Endothelial cell of umbilical vein (primary cell): Measurements from ENCODE around the gene DMAC2L. TPM values are rescaled to one million over a fixed set of nuclear protein-coding genes. Genes with fewer than 3 reads are reported as not detected.

ENCODE experiments used
- BruUV-seq: library from RNA; stranded (reverse); fragments of 400-500 nt; replicated peaks from 2 replicates; lab custom pipeline; 2021; lab: Mats Ljungman, UMichigan
- CTCF ChIA-PET: fragments of 300-600, 350-600 bp; sonication (Branson Sonifier 250); formaldehyde crosslinking; loops from one replicate; lab custom pipeline; 2021; ENCODE audit warnings: antibody characterized with exemption, inconsistent platforms; lab: Charles Lee
- POLR2A ChIA-PET: fragments of 300-600, 350-600 bp; sonication (Branson Sonifier 250); formaldehyde crosslinking; loops from one replicate; lab custom pipeline; 2021; ENCODE audit warnings: antibody characterized with exemption, inconsistent platforms; lab: Charles Lee
- DNase-seq: peaks from one replicate; pipeline ENCODE4 v3.0.0-alpha.2; 2011; ENCODE audit warnings: low read depth, low spot score
- FAIRE-seq: peaks from 2 replicates; lab custom pipeline; 2011; peaks lifted over from hg19 to GRCh38; lab: Jason Lieb, UNC
- H2AFZ ChIP-seq: 2 replicates; pipeline ENCODE4 v1.6.0; 2012; ENCODE audit warnings: low read depth, low read length, control low read depth, inconsistent platforms
- H3K27ac ChIP-seq: 2 replicates; pipeline ENCODE4 v1.5.1; 2011; ENCODE audit warnings: low read depth, mild to moderate bottlenecking, control low read depth, low read length, moderate library complexity; ENCODE audit not compliant: insufficient read depth
- H3K27me3 ChIP-seq, 2 experiments: 2 replicates each; pipeline versions ENCODE4 v1.6.0 to v1.6.1; 2011; ENCODE audit warnings: low read length in 2 of 2, mixed read lengths in 1 of 2; ENCODE audit not compliant: control insufficient read depth in 2 of 2, insufficient read depth in 2 of 2
- H3K36me3 ChIP-seq, 2 experiments: 2 replicates in 1 of 2; 3 replicates in 1 of 2; pipeline ENCODE4 v1.5.1; 2011; ENCODE audit warnings: low read length in 2 of 2, mild to moderate bottlenecking in 1 of 2, moderate library complexity in 1 of 2; ENCODE audit not compliant: control insufficient read depth in 2 of 2, insufficient read depth in 2 of 2; ENCODE audit errors: extremely low read depth in 1 of 2
- H3K4me1 ChIP-seq: 3 replicates; pipeline ENCODE4 v1.5.1; 2011; ENCODE audit warnings: mild to moderate bottlenecking, low read length; ENCODE audit not compliant: control insufficient read depth, insufficient read depth; ENCODE audit errors: extremely low read depth
- H3K4me2 ChIP-seq: 2 replicates; pipeline ENCODE4 v1.6.1; 2011; ENCODE audit warnings: low read length, control low read depth, mixed read lengths; ENCODE audit not compliant: insufficient read depth
- H3K4me3 ChIP-seq, 3 experiments: fragments of 200-600 bp in 1 of 3; sonication (generic), shearing (Covaris generic) in 1 of 3; replicated peaks in 1 of 3; 2 replicates each; pipeline ENCODE4 v1.5.1; 2011 to 2016; ENCODE audit warnings: control low read depth in 3 of 3, low read length in 3 of 3, mild to moderate bottlenecking in 2 of 3, inconsistent platforms in 1 of 3, low read depth in 1 of 3, moderate library complexity in 1 of 3; ENCODE audit not compliant: insufficient read depth in 1 of 3
- H3K79me2 ChIP-seq: 2 replicates; pipeline ENCODE4 v1.6.0; 2012; ENCODE audit warnings: low read length, inconsistent platforms; ENCODE audit not compliant: control insufficient read depth, insufficient read depth
- H3K9ac ChIP-seq: replicated peaks from 2 replicates; pipeline ENCODE3; 2011; ENCODE audit warnings: low read length, control low read depth; ENCODE audit not compliant: insufficient read depth; ENCODE audit errors: extremely low read depth
- H3K9me1 ChIP-seq: replicated peaks from 3 replicates; pipeline ENCODE4 v1.6.0; 2011; ENCODE audit warnings: mild to moderate bottlenecking, low read length; ENCODE audit not compliant: control insufficient read depth, insufficient read depth; ENCODE audit errors: extremely low read depth
- H3K9me3 ChIP-seq: replicated peaks from 2 replicates; pipeline ENCODE4 v1.5.1; 2012; ENCODE audit warnings: low read length, inconsistent platforms; ENCODE audit not compliant: control insufficient read depth, insufficient read depth
- H4K20me1 ChIP-seq: replicated peaks from 2 replicates; pipeline ENCODE3; 2011; ENCODE audit warnings: mild to moderate bottlenecking, low read length; ENCODE audit not compliant: control insufficient read depth, insufficient read depth; ENCODE audit errors: extremely low read depth
- CTCF ChIP-seq, 2 donors: IDR thresholded peaks; 1 replicate in 1 of 2; 2 replicates in 1 of 2; pipeline ENCODE4 v1.5.1; 2011; ENCODE audit warnings: low read length in 2 of 2, mild to moderate bottlenecking in 2 of 2, moderate library complexity in 2 of 2, control low read depth in 1 of 2, inconsistent platforms in 1 of 2, low read depth in 1 of 2; ENCODE audit not compliant: insufficient read depth in 1 of 2; ENCODE audit errors: extremely low read depth in 1 of 2
- EZH2 ChIP-seq: IDR thresholded peaks from 2 replicates; pipeline ENCODE4 v1.6.1; 2012; ENCODE audit warnings: borderline replicate concordance, low read depth, mild to moderate bottlenecking, moderate library complexity, low read length, inconsistent platforms; ENCODE audit not compliant: severe bottlenecking
- FOS ChIP-seq: IDR thresholded peaks from 2 replicates; pipeline ENCODE4 v1.6.1; 2011; ENCODE audit warnings: mild to moderate bottlenecking, low read length, moderate library complexity, borderline replicate concordance; ENCODE audit not compliant: insufficient read depth
- GATA2 ChIP-seq: IDR thresholded peaks from 2 replicates; pipeline ENCODE4 v1.7.0; 2011; ENCODE audit warnings: low read depth, mild to moderate bottlenecking, moderate library complexity, mixed read lengths, low read length; ENCODE audit not compliant: insufficient read length, insufficient read depth
- JUN ChIP-seq: IDR thresholded peaks from 2 replicates; pipeline ENCODE4 v1.6.1; 2011; ENCODE audit warnings: borderline replicate concordance, low read depth; ENCODE audit not compliant: insufficient read length, insufficient read depth
- MAX ChIP-seq: IDR thresholded peaks from 2 replicates; pipeline ENCODE4 v1.6.1; 2011; ENCODE audit not compliant: insufficient read depth, insufficient read length
- MYC ChIP-seq: IDR thresholded peaks from one replicate; pipeline ENCODE4 v1.6.1; 2011; ENCODE audit warnings: mild to moderate bottlenecking, low read depth, low read length
- POLR2A ChIP-seq: IDR thresholded peaks from 2 replicates; pipeline ENCODE4 v1.6.1; 2012; ENCODE audit warnings: low read depth, mild to moderate bottlenecking, control low read depth, low read length
- POLR2AphosphoS5 ChIP-seq: IDR thresholded peaks from 2 replicates; pipeline ENCODE4 v1.6.1; 2012; ENCODE audit warnings: low read depth, mild to moderate bottlenecking, control low read depth, low read length, moderate library complexity; ENCODE audit not compliant: insufficient read depth
- dilution Hi-C: fragments of 300-500 bp; cut with MboI; formaldehyde crosslinking; loops from one replicate; pipeline ENCODE4 v1.15.0; 2019; ENCODE audit warnings: low sequenced_read_pairs; ENCODE audit not compliant: extremely low pct_ligation_motif_present
- intact Hi-C: fragments of 100-400 bp; cut with micrococcal nuclease; formaldehyde crosslinking; loops from one replicate; pipeline ENCODE4 v1.10.0; 2022
- polyA plus RNA-seq, 4 experiments: library from polyadenylated mRNA; depleted of rRNA in 3 of 4; stranded (reverse) in 3 of 4; unstranded in 1 of 4; fragments of >200 nt; gene quantifications; 2 replicates each; pipeline versions ENCODE4 v1.2.1 to v1.2.3, GENCODE V29; 2011 to 2012; ENCODE audit warnings: missing spikeins in 1 of 4
- total RNA-seq: library from RNA; stranded (reverse); gene quantifications from 2 replicates; pipeline ENCODE4 v1.2.3, GENCODE V29; 2021

Gene DMAC2L
- total and polyA plus RNA-seq, 2 donors (not counting 3 experiments of a cell fraction or from before 2014, with no cell fraction given), result 13.9 to 19.2 TPM

GRCh38 chr14:50345846-50346422 is 33.8 kb downstream of the DMAC2L start:
- TF ChIP-seq POLR2A (no peak), MYC (no peak), JUN (no peak), CTCF (IDR thresholded peaks at IDR 0.05; ENCODE audit: extremely low read depth in 1 of 2, insufficient read depth in 1 of 2, low read depth in 1 of 2, low read length in 2 of 2) (no peak), FOS (no peak), GATA2 (no peak), EZH2 (no peak), POLR2AphosphoS5 (no peak), MAX (no peak)
- no peak overlapping the region for H3K4me3 ChIP-seq
- H4K20me1 ChIP-seq, result no peaks in the 10 kb centered on the region
- no peak overlapping the region for H3K27ac ChIP-seq
- FAIRE-seq (no peak), DNase-seq (peak; percentile 58)
- intact Hi-C loops (no loop called here), dilution Hi-C loops (no loop called here)
- no peaks in the 10 kb centered on the region for H3K9me1 ChIP-seq
- peaks cover 37% of the 10 kb centered on the region for H3K4me1 ChIP-seq
- ChIA-PET POLR2A (no interaction called here), CTCF (interaction anchor here (1.2 to 2.2 kb wide), 5 partner anchors 10 to 368 kb away, joined by 3 to 9 read pairs (median 3); no protein-coding TSS in a partner anchor)
- no peaks in the 10 kb centered on the region for H3K9me3 ChIP-seq
- H3K79me2 ChIP-seq, result no peaks in the 10 kb centered on the region
- no TSS peak for BruUV-seq
- no peaks in the 10 kb centered on the region for H3K27me3 ChIP-seq
- H3K9ac ChIP-seq, result no peak overlapping the region
- H3K4me2 ChIP-seq, result no peak overlapping the region
- no peaks in the 10 kb centered on the region for H3K36me3 ChIP-seq
- H2AFZ ChIP-seq, result peak overlapping the region; percentile 6
